Nephron (organoid): ENCODE data around the gene ERICH2.
A peak's percentile ranks its signal among the peaks of the same experiment; 100 is the strongest.
"Not testable (repeated sequence)": the region's sequence is repeated elsewhere in the genome, so short reads cannot be mapped to it uniquely, and the experiment has no call there.

Experiments used
- H3K27ac Mint-ChIP-seq, 3 experiments: 2 replicates each; pipeline ENCODE4 v1.8.0; 2020; ENCODE audit warnings: mixed read lengths in 3 of 3, mild to moderate bottlenecking in 2 of 3, moderate library complexity in 1 of 3
- H3K27me3 Mint-ChIP-seq: 2 replicates; pipeline ENCODE4 v1.8.0; 2021; ENCODE audit warnings: low read depth, mild to moderate bottlenecking, moderate library complexity, mixed read lengths
- H3K36me3 Mint-ChIP-seq: 2 replicates; pipeline ENCODE4 v1.8.0; 2020; ENCODE audit warnings: low read depth, mixed read lengths
- H3K4me1 Mint-ChIP-seq: 2 replicates; pipeline ENCODE4 v1.8.0; 2020; ENCODE audit warnings: mixed read lengths
- H3K4me3 Mint-ChIP-seq, 3 experiments: 2 replicates each; pipeline ENCODE4 v1.8.0; 2020; ENCODE audit warnings: mild to moderate bottlenecking in 3 of 3, mixed read lengths in 3 of 3, moderate library complexity in 2 of 3
- H3K9me3 Mint-ChIP-seq: 2 replicates; pipeline ENCODE4 v1.8.0; 2020; ENCODE audit warnings: mixed read lengths
- TF ChIP-seq, protein P1 (sequence below), 3 experiments: fragments of 200-600 bp; sonication (generic); IDR thresholded peaks; one replicate each; pipeline ENCODE4 v1.5.0; 2021; ENCODE audit warnings: antibody characterized with exemption in 3 of 3; ENCODE audit not compliant: unreplicated experiment in 3 of 3

ERICH2 gene, protein sequence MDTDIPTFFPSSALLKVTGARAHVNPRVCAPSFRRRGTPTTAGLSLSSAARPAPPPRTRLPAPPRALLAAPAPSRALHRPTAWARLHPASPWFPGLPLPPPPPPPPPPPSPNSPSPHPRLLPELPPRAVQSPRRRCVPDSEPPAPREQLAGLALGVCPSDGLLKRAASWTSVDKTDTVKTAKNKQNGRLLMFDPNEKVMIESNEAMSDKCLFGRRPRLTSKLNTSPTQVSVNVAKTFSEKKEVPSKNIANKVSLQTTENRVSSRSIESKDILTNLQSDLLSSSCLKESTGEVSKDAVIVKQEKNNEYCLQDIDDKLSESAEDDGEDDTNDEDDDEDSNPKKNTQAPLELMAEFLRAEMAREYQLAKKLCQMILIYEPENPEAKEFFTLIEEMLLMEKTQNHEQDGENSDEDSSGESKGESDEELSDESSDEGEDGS

GRCh38 chr2:170770008-170770605 is at the start of gene ERICH2:
TSS of gene ERICH2 (plus strand) at chr2:170770378. CDS start at chr2:170770682, 304 bp downstream.
- TF ChIP-seq, protein P1, sequence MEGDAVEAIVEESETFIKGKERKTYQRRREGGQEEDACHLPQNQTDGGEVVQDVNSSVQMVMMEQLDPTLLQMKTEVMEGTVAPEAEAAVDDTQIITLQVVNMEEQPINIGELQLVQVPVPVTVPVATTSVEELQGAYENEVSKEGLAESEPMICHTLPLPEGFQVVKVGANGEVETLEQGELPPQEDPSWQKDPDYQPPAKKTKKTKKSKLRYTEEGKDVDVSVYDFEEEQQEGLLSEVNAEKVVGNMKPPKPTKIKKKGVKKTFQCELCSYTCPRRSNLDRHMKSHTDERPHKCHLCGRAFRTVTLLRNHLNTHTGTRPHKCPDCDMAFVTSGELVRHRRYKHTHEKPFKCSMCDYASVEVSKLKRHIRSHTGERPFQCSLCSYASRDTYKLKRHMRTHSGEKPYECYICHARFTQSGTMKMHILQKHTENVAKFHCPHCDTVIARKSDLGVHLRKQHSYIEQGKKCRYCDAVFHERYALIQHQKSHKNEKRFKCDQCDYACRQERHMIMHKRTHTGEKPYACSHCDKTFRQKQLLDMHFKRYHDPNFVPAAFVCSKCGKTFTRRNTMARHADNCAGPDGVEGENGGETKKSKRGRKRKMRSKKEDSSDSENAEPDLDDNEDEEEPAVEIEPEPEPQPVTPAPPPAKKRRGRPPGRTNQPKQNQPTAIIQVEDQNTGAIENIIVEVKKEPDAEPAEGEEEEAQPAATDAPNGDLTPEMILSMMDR (IDR thresholded peaks at IDR 0.05; ENCODE audit: unreplicated experiment in 3 of 3): peak in 2 of 3 experiments; percentile 20 to 29
- Mint-ChIP-seq H3K36me3 (no peaks in the 10 kb centered on the region), H3K9me3 (no peaks in the 10 kb centered on the region)

DNA sequence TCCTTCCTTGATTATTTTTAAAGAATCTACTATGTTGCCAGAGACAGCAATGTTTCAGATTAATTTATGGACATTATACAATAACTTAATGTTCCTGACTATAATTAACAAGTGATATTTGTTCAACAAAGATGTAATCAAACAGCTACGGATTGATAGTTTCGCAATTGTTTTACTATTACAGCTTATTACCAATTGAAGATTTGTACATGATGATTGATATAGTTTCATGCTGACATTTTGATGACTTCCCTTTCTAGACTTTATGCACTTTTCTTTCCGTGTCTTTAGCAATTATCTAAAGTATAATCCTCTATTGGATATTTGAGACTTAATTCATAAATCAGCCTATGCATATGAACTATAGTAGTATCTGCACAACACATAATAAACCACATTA is 48.5 kb upstream of the ERICH2 start:
- no peak overlapping the region for H3K27ac Mint-ChIP-seq
- H3K4me1 Mint-ChIP-seq: peaks cover 12% of the 10 kb centered on the region
- no peaks in the 10 kb centered on the region for H3K36me3 Mint-ChIP-seq
- H3K4me3 Mint-ChIP-seq: no peak overlapping the region
- H3K9me3 Mint-ChIP-seq: no peaks in the 10 kb centered on the region
- TF ChIP-seq, protein P1 (IDR thresholded peaks at IDR 0.05; ENCODE audit: unreplicated experiment in 3 of 3): no peak
- H3K27me3 Mint-ChIP-seq: peaks cover 67% of the 10 kb centered on the region

More at GRCh38 chr2:170770008-170770605, at the start of gene ERICH2:
- Mint-ChIP-seq H3K4me1 (peaks cover 9% of the 10 kb centered on the region), H3K27me3 (peaks cover 42% of the 10 kb centered on the region), H3K27ac (peak within 1 kb of the TSS in 2 of 3 experiments; percentile 31 to 65), H3K4me3 (peak within 1 kb of the TSS; percentile 90 to 92 (median 91))

DNA sequence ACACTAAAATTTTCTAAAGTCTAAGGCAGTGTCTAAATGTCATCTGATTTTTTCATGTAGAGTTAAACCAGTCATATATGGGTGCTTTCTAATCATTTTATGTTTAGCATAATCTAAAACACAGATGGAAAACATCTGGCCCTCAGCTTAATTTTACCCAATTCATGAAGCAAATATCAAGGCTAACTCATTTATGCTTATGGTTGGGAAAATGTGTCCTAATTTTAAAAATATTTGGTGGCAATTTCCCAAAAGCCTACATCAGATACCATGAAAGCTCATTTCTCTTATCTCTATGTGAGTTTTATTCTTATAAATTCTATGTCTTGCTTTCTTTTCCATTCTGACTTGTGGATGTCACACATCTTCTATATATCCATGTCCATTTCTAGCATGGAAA is 47.9 kb upstream of the ERICH2 start:
- H3K27ac Mint-ChIP-seq: no peak overlapping the region
- no peak overlapping the region for H3K4me3 Mint-ChIP-seq
- H3K9me3 Mint-ChIP-seq: no peaks in the 10 kb centered on the region
- peaks cover 9% of the 10 kb centered on the region for H3K4me1 Mint-ChIP-seq
- TF ChIP-seq, protein P1 (IDR thresholded peaks at IDR 0.05; ENCODE audit: unreplicated experiment in 3 of 3): no peak
- H3K27me3 Mint-ChIP-seq: peaks cover 60% of the 10 kb centered on the region
- H3K36me3 Mint-ChIP-seq: no peaks in the 10 kb centered on the region

- H3K36me3 Mint-ChIP-seq: no peaks in the 10 kb centered on the region
- no peak overlapping the region for H3K4me3 Mint-ChIP-seq
Observed at GRCh38 chr2:170723446-170723958, 46.7 kb upstream of the ERICH2 start.

GRCh38 chr2:170733798-170734600 is 36.2 kb upstream of the ERICH2 start:
- peaks cover 12% of the 10 kb centered on the region for H3K27me3 Mint-ChIP-seq
- no peak overlapping the region for H3K4me3 Mint-ChIP-seq
- TF ChIP-seq, protein P1 (IDR thresholded peaks at IDR 0.05; ENCODE audit: unreplicated experiment in 3 of 3): no peak
- H3K36me3 Mint-ChIP-seq: no peaks in the 10 kb centered on the region
- H3K27ac Mint-ChIP-seq: no peak overlapping the region
- H3K4me1 Mint-ChIP-seq: no peaks in the 10 kb centered on the region
- H3K9me3 Mint-ChIP-seq: peaks cover 9% of the 10 kb centered on the region

More at GRCh38 chr2:170723446-170723958, 46.7 kb upstream of the ERICH2 start:
- Mint-ChIP-seq H3K27me3 (peaks cover 48% of the 10 kb centered on the region), H3K27ac (no peak overlapping the region), H3K4me1 (no peaks in the 10 kb centered on the region), H3K9me3 (no peaks in the 10 kb centered on the region)
- TF ChIP-seq, protein P1 (IDR thresholded peaks at IDR 0.05; ENCODE audit: unreplicated experiment in 3 of 3): no peak

- not testable (repeated sequence) for H3K9me3 Mint-ChIP-seq, H3K36me3 Mint-ChIP-seq, H3K27ac Mint-ChIP-seq, H3K4me1 Mint-ChIP-seq, H3K4me3 Mint-ChIP-seq
- H3K27me3 Mint-ChIP-seq: peaks cover 15% of the 10 kb centered on the region
Observed at GRCh38 chr2:170734601-170735000, 35.6 kb upstream of the ERICH2 start.
